GM10266 (cell line): Measurements from ENCODE around the gene PLCB1.

Experiments
- DNase-seq: peaks from one replicate; pipeline ENCODE4 v3.0.0; 2012; ENCODE audit errors: extremely low spot score
- TF ChIP-seq, protein P1 (sequence below): IDR thresholded peaks from 2 replicates; pipeline ENCODE4 v1.5.1; 2012; ENCODE audit warnings: mild to moderate bottlenecking, low read depth; ENCODE audit not compliant: control insufficient read depth, insufficient read depth; ENCODE audit errors: missing control alignments

The PLCB1 gene

DNA sequence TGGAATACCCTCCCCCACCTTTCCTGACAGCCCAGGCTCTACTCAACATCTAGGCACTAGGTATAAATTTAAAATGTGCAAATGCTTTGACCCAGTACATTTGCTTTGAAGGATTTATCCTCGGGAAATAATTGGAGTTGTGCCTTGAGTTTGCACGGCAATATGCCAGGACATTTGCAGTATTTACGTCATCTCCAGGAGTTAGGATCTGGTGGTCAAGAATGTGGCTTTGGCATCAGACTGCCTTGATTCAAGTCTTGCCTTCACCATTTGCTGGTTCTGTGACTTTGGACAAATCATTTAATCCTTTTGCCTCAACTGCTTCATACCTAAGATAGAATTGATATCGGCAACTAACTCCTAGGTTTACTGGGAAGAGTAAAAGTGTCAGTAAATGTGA, 169.6 kb downstream of the PLCB1 start:
- no peak for DNase-seq
- TF ChIP-seq, protein P1, sequence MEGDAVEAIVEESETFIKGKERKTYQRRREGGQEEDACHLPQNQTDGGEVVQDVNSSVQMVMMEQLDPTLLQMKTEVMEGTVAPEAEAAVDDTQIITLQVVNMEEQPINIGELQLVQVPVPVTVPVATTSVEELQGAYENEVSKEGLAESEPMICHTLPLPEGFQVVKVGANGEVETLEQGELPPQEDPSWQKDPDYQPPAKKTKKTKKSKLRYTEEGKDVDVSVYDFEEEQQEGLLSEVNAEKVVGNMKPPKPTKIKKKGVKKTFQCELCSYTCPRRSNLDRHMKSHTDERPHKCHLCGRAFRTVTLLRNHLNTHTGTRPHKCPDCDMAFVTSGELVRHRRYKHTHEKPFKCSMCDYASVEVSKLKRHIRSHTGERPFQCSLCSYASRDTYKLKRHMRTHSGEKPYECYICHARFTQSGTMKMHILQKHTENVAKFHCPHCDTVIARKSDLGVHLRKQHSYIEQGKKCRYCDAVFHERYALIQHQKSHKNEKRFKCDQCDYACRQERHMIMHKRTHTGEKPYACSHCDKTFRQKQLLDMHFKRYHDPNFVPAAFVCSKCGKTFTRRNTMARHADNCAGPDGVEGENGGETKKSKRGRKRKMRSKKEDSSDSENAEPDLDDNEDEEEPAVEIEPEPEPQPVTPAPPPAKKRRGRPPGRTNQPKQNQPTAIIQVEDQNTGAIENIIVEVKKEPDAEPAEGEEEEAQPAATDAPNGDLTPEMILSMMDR = no peak

DNA sequence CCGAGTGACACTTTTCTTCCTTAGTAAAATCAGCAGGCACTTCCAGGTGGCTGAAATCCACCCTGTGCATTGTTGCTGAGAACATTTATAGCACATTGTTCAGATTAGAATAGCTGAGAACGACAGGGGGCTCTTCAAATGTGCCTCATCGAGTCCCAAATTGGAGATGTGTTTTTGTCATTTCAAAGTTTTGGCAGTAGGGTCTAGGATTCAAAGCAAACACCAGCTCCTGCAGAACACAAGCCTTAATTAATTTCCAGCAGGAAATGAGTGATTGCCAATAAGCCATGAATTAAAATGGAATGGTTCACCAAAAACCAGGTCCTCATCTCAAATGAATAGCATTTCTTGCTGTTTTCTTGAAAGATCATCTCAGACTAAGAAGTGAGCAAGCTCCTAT, 171.6 kb downstream of the PLCB1 start:
- no peak for DNase-seq
- TF ChIP-seq, protein P1 = no peak

DNA sequence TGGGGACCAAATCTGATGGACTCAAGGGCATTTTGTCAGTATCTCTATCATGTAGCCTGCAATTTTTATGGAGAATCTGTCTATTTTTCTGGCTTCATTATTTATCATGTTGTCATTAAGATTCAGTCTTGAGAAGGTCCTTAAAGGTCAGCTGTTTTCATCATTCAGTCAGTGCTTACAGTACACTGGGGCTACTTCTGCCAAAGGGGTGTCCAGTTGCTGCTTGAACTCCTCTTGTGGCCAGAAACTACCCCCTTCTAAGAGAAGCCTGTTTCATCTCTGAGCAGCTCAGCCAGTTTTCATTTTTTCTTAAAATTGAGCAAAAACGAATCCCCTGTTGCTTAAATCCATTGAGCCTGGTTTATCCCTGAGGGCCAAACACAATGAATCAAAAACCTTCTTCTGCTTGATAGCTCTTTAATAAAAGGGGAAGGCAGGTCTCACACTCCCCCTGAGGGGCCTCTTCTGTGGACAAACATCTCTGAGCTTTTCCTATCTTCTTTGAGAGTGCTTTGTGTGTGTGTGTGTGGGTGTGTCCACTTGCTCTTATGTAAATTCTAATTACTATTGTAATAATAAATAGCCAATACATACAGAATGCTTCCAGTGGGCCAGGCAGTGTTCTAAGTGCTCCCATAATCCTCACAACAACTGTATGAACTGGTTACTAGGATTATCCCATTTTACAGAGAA, 172.2 kb downstream of the PLCB1 start:
- TF ChIP-seq, protein P1 = no peak
- no peak for DNase-seq

DNA sequence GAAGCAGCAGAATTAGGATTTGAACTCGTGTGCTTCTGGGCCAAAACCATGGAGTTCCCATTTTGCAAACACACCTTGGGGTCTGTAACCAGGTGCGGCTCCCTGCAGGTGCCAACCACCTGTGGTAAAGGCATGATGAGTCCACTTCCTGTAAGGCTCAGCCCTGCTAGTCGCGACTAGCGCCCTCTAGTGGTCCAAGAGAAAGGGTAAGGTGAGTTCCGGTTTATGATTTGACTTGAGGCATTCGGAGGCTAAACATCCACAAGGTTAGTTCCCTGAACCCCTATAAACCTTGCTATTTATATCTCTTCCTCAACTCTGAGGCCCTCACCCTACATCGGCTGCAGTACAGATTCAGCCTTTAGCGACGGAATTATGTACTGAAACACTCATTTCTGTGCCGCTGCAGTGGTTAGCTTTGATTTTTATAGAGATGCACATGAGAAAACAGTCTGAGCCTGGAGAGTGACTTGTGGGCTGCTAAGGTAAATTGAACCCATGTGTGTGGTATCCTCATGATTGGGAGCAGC, 173.4 kb downstream of the PLCB1 start:
- DNase-seq = peak; percentile 49
- TF ChIP-seq, protein P1 = peak; percentile 81

DNA sequence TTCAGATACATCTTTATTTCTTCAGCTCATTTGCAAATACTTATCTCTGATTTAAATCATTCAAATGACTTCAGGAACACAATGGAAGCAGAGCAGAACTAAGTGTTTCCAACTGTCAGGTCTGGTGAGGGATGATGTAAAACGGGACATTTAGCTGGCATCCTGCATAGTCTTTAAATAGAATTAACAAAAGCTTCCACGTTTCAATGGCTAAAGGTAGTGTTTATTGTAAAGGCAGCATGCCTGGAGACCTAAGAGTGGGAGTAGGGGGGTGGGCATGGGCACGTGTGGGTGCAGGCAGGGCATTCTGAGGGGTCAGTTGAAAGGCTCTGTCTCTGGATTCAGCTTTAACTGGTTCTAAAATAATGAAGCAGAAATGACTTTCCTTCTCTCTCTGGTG, 174.9 kb downstream of the PLCB1 start:
- TF ChIP-seq, protein P1 = no peak
- no peak for DNase-seq

DNA sequence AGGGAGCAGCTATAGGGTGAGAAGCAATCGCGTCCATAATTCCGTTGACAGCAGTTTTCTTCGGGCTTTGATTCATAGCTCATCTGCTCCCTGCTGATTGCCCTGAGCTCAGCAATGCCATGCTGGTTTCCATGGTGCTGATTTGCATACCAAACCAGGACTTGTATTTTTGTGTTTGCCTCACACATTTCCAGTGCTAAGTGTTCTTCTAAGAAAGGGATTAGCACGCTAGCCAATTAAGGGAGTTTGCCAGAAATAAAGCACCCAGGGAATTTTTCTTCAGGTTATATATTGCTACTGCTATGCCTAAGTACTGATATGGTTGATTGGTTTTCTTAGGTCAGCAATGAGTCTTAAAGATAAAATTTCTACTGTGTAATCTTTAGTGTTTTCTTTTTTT, 177.6 kb downstream of the PLCB1 start:
- TF ChIP-seq, protein P1 = no peak
- DNase-seq = no peak

DNA sequence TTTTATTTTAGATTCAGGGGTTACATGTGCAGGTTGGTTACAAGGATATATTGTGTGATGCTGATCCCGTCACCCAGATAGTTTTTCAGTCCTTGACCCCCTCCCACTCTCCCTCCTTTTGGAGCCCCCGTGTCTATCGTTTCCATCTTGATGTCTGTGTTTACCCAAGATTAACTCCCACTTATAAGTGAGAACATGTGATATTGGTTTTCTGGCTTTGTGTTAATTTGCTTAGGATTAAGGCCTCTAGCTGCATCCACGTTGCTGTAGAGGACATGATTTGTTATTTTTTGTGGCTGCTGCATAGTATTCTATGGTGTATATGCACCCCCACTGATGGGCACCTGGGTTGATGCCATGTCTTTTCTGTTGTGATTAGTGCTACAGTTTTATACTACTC, 178.6 kb downstream of the PLCB1 start:
- no peak for DNase-seq
- TF ChIP-seq, protein P1 = no peak
